HG02852 (cell line): ENCODE data around the gene ZBTB9.

Source experiments
- ATAC-seq: cut with Tn5 transposase; IDR thresholded peaks from one replicate; pipeline ENCODE4 v1.9.1; 2021; ENCODE audit warnings: mild to moderate bottlenecking, moderate library complexity; ENCODE audit not compliant: unreplicated experiment

Gene ZBTB9

DNA sequence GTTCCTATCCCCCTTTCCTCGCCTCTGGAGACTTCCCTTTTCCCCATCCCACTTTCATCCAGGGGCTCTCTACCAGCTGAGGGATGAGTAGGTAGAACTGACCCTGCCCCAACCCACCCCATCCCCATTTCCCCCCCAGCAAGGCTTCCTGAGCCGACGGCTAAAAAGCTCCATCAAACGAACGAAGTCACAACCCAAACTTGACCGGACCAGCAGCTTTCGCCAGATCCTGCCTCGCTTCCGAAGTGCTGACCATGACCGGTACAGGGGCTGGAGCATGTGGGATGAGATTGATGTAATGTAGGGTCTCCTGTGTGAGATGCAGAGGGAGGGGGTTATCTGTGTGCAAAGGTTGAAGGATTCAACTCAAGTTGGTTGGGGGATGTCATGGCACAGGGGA is 21.8 kb upstream of the ZBTB9 start:
- ATAC-seq: no peak

DNA sequence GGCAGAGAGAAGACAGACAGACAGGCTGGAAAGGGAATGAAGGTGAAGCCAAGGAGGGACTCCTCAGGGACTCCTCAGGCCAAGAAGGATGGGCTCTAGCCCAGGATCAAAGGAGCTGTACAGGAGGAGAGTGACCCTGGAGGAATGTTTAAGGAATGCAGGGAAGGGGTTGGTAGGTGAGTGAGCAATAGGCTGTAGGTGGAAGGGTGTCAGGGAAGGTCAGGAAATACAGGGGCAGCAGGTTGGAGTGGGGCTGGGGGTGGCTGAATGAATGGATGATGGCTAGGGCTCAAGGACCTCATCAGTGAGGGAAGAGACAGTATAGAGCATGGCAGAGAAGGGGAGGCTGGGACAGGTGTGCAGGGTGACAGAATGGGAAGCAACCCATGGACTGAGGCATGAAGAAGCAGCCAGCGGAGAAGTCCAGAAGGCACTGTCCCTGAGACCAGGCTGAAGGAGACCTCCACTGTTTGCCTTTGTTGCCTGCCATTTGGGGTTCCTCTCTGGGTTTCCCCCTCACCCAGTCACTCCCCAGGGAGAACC is 21.3 kb upstream of the ZBTB9 start:
- ATAC-seq: no peak

DNA sequence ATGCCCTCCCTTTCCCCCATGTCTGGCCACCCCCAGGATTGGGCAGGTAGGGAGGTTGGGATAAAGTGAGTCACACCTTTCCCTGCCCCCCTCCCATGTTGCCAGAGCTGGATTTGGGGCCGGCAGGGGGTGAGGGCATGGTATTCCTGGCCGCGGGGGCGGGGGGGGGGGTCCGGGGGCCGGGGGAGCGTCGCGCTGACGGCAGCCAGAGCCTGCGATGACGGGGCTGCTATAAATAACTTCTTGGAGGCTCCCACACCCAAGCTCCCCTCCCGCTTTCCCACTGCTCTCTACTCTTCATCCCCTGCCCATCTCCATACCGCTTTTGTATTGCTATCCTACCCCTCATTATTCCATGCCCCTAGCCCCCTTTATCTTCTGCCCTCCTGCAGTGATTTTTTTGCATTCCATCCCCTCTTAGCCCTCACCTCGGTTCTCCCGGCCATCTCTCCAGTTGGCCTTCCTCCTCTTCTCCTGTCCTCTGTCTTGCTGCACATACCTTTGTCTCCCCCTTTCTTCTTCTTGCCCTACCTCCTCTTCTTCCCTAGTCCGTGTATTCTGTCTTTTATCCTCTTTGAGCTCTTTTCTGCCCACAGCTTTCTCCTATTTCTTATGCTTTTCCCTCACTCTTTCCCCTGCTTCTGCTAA is 20.7 kb upstream of the ZBTB9 start:
- no peak for ATAC-seq

DNA sequence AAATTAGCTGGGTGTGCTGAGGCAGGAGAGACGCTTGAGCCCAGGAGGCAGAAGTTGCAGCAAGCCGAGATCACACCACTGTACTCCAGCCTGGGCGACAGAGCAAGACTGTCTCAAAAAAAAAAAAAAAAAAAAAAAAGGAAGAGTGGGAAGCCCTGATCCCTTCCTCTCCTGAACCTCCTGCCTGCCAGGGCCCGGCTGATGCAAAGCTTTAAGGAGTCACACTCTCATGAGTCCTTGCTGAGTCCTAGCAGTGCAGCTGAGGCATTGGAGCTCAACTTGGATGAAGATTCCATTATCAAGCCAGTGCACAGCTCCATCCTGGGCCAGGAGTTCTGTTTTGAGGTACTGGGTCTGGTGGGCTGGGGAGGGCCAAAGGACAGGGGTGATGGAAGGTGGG is 19.4 kb upstream of the ZBTB9 start:
- ATAC-seq: no peak

DNA sequence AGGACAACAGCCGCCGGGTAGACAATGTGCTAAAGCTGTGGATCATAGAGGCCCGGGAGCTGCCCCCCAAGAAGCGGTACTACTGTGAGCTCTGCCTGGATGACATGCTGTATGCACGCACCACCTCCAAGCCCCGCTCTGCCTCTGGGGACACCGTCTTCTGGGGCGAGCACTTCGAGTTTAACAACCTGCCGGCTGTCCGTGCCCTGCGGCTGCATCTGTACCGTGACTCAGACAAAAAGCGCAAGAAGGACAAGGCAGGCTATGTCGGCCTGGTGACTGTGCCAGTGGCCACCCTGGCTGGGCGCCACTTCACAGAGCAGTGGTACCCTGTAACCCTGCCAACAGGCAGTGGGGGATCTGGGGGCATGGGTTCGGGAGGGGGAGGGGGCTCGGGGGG is 16.7 kb upstream of the ZBTB9 start:
- no peak for ATAC-seq

DNA sequence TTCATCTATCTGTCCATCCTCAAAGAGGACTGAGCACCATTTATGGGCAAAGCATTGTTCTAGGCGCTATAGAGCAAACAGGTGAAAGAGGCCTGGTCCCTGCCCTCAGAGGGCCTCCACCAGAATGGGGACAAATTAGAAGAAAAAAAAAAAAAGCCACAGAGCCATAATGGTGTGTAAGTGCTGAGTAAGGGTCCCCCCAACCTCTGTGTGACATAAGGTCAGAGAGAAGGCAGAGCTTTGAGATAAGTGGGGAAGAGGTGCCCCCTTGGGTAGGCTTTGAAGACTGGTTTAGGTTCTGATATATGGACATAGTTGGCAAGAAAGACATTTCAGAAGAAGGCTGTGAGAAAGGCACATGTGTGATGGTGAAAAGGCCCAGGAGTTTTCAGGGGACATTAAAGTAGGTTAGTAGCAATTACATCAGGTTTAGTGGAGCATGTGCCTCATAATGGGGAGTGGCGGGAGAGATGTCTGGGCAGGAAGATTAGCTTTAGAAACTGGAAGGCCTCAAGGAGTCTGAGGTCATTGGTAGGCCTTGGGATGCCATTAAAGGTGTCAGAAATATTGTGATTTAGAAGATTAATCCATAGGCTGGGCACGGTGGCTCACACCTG is 15.3 kb upstream of the ZBTB9 start:
- no peak for ATAC-seq

DNA sequence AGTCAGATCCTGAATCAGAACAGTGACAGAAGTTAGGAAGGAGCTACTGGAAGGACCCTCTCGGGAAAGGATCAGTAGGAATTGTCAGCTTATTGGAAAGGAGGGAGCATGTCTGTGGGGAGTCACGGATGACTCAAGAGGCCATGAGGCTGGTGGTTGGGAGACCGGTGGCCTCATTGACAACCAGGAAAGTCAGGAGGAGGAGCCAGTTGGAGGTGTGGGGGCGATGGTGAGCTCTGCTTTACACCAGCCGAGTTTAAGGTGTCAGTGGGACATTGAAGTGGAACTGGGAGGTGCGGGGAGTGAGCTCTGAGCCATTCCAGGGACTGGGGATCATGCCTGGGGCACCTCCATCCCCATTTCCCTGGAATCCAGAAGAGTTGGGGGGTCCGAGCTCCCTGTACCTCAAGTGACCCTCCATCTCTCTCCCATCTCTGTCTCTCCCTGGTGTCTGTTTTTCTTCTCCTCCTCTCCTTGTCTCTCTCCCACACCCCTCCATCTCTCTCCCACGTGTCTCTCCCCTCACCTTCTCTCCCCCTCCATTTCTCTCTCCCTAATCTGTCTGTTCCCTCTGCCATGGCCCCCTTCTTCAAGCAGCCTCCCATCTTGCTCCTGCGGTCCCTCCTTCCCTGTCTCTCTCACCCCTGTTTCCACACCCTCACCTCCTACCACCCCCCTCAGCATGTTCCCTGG is 14.3 kb upstream of the ZBTB9 start:
- ATAC-seq: no peak

DNA sequence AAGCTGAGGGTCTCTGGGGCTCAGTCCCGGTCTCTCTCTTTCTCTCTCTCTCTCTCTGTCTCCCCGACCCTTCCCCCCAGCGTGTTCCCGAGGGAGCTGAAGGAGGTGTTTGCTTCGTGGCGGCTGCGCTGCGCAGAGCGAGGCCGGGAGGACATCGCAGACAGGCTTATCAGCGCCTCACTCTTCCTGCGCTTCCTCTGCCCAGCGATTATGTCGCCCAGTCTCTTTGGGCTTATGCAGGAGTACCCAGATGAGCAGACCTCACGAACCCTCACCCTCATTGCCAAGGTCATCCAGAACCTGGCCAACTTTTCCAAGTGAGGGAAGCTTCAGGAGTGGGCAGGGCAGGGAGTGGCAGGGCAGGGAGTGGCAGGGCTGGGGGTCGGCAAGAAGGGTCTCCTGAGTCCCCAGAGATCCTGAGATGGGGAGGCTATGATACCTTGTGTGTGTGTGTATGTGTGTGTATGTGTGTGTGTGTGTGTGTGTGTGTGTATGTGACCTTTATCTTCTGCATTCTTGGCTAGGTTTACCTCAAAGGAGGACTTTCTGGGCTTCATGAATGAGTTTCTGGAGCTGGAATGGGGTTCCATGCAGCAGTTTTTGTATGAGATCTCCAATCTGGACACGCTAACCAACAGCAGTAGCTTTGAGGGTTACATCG is 13.6 kb upstream of the ZBTB9 start:
- no peak for ATAC-seq

DNA sequence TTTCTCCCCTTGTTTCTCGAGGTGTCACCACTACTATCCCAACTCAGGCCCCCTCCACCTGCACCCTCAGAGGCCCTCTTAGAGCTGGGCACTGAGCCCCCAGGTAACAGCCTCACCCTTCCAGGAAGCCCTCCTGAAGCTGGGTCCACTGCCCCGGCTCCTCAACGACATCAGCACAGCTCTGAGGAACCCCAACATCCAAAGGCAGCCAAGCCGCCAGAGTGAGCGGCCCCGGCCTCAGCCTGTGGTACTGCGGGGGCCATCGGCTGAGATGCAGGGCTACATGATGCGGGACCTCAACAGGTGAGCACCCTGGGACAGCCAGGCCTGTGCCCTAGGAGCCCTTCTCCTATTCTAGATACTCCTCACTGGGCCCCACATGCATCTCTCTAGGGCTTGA is 12.9 kb upstream of the ZBTB9 start:
- no peak for ATAC-seq

DNA sequence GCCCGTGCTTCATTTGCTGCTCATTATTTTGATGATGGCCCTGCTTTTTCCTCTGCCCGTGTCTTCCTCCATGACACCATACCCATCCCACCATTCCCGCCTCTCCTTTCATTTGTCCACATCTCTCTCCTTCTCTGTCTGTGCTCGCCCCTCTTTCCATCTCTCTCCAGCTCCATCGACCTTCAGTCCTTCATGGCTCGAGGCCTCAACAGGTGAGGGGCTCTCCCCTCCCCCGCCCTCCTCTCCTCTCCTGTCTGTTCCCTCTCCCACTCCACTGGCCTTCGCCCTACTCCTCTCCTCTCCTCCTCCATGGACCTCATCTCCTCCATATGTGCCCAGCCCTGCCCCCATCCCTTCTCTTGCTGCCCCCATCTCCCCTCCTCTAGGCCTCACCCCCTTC is 12.1 kb upstream of the ZBTB9 start:
- ATAC-seq: no peak

DNA sequence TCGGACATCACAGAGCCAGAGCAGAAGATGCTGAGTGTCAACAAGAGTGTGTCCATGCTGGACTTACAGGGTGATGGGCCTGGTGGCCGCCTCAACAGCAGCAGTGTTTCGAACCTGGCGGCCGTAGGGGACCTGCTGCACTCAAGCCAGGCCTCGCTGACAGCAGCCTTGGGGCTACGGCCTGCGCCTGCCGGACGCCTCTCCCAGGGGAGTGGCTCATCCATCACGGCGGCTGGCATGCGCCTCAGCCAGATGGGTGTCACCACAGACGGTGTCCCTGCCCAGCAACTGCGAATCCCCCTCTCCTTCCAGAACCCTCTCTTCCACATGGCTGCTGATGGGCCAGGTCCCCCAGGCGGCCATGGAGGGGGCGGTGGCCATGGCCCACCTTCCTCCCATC is 11.4 kb upstream of the ZBTB9 start:
- ATAC-seq: no peak

DNA sequence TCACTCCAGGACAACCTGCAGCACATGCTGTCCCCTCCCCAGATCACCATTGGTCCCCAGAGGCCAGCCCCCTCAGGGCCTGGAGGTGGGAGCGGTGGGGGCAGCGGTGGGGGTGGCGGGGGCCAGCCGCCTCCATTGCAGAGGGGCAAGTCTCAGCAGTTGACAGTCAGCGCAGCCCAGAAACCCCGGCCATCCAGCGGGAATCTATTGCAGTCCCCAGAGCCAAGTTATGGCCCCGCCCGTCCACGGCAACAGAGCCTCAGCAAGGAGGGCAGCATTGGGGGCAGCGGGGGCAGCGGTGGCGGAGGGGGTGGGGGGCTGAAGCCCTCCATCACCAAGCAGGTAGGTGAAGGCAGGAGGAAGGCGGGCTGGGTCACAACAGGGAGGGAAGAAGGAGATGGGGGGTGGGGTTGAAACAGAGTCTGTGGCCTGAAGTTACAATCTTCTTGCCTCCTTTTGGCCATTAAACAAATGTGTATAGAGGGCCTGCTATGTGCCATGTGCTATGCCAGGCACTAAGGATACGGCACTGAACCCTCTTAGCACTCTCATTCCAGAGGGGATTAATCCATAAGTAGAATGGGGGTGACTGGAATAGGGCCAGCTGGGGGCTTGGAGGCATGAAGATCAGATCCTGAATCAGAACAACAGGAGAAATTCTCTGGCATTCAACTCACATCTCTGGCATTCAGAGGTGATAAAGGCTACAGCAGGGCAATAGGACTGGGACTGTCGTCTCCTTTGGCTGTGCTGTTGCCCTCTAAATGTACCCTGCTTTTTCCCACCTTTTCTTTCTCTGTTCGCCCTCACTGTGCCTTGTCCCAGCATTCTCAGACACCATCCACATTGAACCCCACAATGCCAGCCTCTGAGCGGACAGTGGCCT is 10.5 kb upstream of the ZBTB9 start:
- ATAC-seq: no peak

DNA sequence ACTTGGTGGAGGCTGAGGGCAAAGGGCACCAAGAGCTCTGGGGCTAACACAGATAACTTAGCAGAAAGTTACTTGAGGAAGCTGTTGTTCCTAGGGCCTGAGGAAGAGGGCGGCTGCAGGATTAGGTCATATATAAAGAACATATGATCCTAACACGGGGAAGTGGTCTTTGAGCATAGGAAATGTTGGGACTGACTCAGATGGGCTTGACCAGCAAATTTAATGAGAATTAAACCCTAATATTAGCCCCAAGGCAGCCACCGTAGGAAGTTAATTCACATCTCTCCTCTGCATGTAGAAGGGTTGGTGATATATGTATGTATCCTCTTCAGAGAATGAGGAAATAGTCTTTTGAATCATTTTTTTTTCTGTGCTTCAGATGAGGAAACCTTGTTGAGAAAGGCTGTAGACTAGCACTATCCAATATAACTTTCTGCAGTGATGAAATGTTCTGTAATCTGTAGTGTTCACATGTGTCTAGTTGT is 9.2 kb upstream of the ZBTB9 start:
- ATAC-seq: no peak

DNA sequence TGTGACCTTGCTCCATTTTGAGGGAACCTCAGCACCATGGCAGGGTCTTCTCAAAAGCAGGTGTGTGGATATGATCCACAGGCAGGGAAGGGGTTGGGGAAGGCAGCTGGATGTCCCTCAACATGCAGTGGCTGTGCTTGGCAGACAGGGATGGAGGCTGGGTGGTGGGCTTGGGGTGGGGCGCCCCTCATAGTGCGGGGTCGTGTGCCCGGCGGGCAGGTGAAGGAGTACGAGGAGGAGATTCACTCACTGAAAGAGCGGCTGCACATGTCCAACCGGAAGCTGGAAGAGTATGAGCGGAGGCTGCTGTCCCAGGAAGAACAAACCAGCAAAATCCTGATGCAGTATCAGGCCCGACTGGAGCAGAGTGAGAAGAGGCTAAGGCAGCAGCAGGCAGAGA is 8.0 kb upstream of the ZBTB9 start:
- no peak for ATAC-seq

DNA sequence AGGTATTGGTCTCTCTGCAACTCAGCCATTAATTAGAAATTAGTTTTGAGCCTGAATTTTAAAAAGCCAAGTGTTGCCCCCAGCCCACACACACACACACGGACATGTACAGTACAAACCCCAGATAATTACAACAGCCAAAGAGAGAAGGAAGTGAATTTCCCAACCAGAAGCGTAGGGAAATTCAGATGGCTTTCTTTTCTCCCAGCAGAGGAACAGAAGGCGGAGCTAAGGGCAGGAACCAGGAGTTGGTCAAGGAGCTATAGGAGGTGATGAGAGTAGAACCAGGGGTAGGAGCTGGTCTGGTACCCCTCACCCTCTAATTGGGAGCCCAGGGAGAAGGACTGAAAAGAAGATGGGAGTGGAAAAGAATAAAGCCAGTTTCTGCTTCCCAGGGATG is 3.9 kb upstream of the ZBTB9 start:
- ATAC-seq: no peak

DNA sequence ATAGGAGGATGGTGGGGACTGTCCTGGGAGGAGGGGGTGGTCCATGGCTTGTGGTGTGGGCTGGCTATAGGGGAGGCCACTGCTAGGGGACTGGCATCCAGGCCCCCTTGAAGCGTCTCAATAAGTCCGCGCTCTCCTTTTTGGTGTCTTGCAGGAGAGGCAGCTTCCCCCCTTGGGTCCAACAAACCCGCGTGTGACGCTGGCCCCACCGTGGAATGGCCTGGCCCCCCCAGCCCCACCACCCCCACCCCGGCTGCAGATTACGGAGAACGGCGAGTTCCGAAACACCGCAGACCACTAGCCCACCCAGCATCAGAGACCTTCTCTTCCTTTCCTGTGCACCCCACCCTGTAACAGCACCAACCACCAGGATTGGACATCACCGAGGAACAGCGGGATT is 2.8 kb upstream of the ZBTB9 start:
- no peak for ATAC-seq

DNA sequence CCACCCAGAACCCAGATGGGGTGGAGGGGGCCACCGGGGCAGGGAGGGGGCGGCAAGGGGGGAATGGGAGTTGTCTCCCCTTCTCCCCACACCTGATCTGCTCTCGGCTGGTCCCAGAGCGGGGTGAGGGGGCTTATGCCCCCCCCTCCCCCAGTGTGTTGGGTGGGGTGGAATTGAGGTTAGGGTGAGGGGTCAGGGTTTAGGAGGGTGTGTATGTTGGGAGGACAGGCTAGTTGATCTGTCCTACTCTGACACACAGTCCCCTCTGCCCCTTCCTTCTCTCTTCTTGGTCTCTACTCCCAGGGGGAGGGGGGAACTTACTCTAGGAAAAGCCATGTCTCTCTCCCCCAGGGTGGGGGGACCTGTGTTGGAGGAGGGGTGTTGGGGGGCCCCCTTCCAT is 1.9 kb upstream of the ZBTB9 start:
- ATAC-seq: no peak

DNA sequence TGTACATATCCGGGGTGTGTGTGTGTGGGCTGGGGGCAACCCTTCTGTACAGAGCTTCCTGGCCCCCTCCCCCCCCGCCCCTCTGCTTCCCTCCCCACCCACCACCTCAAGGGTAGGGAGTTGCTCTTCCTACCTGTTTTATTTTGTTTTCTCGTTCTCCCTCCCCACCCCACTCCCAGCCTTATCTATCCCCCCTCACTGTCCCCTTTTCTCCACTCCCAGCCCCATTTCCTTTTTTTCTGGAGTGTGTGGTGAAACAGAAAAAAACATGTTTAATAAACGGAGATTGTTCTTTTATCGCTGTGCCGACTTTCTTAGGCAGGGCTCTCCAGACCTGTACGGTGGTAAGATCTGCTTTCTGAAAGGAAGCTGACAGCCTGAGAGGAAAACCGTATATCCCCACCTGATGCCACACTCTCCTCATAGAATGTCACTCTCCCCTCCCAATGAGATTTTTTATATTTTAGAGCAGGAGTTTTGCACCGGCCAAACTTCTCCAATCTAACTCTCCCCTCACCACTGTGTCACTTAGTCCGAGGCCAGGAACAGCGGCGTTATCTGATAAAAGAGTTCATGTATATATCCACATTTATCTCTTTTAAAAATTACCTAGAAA is 875 bp upstream of the ZBTB9 start:
- no peak for ATAC-seq

DNA sequence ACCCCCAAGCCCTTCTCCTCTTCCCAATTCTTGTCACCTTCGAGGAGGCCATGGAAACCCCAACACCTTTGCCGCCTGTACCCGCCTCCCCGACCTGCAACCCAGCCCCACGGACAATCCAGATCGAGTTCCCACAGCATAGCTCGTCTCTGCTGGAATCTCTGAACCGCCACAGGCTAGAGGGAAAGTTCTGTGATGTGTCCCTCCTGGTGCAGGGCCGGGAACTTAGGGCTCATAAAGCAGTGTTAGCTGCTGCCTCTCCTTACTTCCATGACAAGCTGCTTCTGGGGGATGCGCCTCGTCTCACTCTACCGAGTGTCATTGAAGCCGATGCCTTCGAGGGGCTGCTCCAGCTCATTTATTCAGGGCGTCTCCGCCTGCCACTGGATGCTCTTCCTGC is 675 bp downstream of the ZBTB9 start:
- no peak for ATAC-seq

DNA sequence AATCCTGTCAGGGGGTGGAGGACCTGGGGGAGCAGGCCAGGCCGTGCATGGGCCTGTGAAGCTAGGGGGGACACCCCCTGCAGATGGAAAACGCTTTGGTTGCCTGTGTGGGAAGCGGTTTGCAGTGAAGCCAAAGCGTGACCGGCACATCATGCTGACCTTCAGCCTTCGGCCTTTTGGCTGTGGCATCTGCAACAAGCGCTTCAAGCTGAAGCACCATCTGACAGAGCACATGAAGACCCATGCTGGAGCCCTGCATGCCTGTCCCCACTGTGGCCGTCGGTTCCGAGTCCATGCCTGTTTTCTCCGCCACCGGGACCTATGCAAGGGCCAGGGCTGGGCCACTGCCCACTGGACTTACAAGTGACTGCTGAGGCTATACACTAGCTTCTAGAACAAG is 1.8 kb downstream of the ZBTB9 start:
- no peak for ATAC-seq
